HG03460 (cell line): Measurements from ENCODE around the gene MT1H.

Experiments
- ATAC-seq: cut with Tn5 transposase; IDR thresholded peaks from one replicate; pipeline ENCODE4 v1.9.1; 2021; ENCODE audit not compliant: unreplicated experiment

MT1H gene

GRCh38 chr16:56684256-56684925, 14.8 kb downstream of the MT1H start:
- no peak for ATAC-seq

GRCh38 chr16:56684926-56685590, 15.4 kb downstream of the MT1H start:
- no peak for ATAC-seq

- no peak for ATAC-seq
These were observed 17.1 kb downstream of the MT1H start for GRCh38 chr16:56686758-56687157.

GRCh38 chr16:56688762-56689161, 19.1 kb downstream of the MT1H start:
- no peak for ATAC-seq

- ATAC-seq = no peak
These were observed 19.6 kb downstream of the MT1H start for GRCh38 chr16:56689171-56689570.

GRCh38 chr16:56690420-56691122, 21.0 kb downstream of the MT1H start:
- ATAC-seq = no peak

GRCh38 chr16:56691885-56692284, 22.3 kb downstream of the MT1H start:
- ATAC-seq = no peak

- ATAC-seq = no peak
These were observed 25.6 kb downstream of the MT1H start for GRCh38 chr16:56695246-56695645.

GRCh38 chr16:56697456-56698155, 28.0 kb downstream of the MT1H start:
- no peak for ATAC-seq

GRCh38 chr16:56700195-56700594, 30.6 kb downstream of the MT1H start:
- ATAC-seq = no peak

GRCh38 chr16:56700631-56701030, 31.0 kb downstream of the MT1H start:
- ATAC-seq = no peak

- no peak for ATAC-seq
These were observed 31.9 kb downstream of the MT1H start for GRCh38 chr16:56701534-56701933.

GRCh38 chr16:56702836-56703235, 33.2 kb downstream of the MT1H start:
- ATAC-seq = no peak

- no peak for ATAC-seq
These were observed 39.2 kb downstream of the MT1H start for GRCh38 chr16:56708525-56709442.

- no peak for ATAC-seq
These were observed 39.9 kb downstream of the MT1H start for GRCh38 chr16:56709443-56710040.

- ATAC-seq = no peak
These were observed 40.6 kb downstream of the MT1H start for GRCh38 chr16:56710181-56710737.

- ATAC-seq = no peak
These were observed 42.2 kb downstream of the MT1H start for GRCh38 chr16:56711862-56712261.

- ATAC-seq = no peak
These were observed 44.2 kb downstream of the MT1H start for GRCh38 chr16:56713794-56714193.

GRCh38 chr16:56715126-56715525, 45.5 kb downstream of the MT1H start:
- ATAC-seq = no peak

GRCh38 chr16:56716761-56717160, 47.1 kb downstream of the MT1H start:
- no peak for ATAC-seq
